ENCODE results near the gene RABGGTA.

RABGGTA gene

DNA sequence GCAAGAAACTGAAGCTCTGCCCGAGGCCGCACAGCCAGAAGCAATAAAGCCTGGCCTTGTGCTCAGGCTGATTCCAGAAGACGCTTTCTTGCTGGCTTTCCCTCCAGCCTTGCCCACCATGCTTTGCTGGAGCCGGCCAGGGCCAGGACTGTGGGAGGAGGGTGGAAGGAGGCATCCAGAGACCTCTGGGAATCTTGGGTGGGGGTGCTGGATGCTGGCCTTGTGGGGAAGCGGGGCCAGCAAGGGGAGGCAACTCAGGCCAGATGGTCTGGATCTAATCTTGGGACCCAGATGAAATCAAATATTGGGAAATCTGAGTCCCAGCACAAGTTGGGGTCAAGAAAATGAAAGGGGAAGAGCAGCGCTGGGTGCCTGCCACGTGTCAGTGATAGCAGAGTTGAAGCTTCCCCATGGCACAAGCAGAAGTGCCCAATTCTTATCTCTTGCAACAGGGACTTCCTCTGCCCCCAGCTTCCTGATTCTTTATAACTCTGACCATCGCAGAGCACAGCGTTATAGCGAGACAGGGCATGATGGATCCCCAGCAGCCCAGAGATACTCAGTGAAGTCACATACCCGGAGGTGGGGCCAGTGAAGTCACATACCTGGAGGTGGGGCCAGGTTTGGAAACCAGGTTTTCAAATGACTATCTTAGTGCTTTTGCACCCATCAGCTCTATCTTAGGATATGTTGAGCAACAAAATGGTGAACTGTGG is 6.4 kb upstream of the RABGGTA start:
- no peak for DNase-seq (ENCODE audit: low spot score)
- Mint-ChIP-seq H3K27me3 (ENCODE audit: low read depth) (no peaks in the 10 kb centered on the region), H3K36me3 (ENCODE audit: low read depth) (peaks cover 3% of the 10 kb centered on the region), H3K4me1 (ENCODE audit: low read depth) (peaks cover 37% of the 10 kb centered on the region), H3K9me3 (no peaks in the 10 kb centered on the region), H3K4me3 (no peak overlapping the region), H3K27ac (peak overlapping the region; percentile 11)

DNA sequence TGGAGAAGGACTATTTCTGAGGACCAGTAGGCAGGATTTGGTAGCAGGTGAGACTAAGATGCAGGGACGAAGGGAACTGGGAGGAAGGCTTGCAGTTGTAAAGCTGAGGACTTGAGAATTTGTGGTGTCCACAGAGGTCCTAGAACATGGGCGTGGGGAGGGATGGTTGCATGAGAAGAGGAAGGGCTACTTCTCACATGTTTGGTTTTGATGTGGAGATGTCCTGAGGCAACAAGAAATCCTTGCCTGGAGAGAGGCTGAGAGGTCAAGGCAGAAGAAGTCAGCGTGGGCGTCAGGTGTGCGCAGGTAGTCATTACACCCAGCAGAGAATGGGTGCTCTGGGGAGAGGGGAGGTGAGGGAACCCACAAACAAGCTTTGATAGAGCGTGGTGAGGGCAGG is 5.7 kb upstream of the RABGGTA start:
- no peaks in the 10 kb centered on the region for H3K9me3 Mint-ChIP-seq
- no peak for DNase-seq (ENCODE audit: low spot score)
- H3K27ac Mint-ChIP-seq, result peak overlapping the region; percentile 49
- no peaks in the 10 kb centered on the region for H3K27me3 Mint-ChIP-seq (ENCODE audit: low read depth)
- no peak overlapping the region for H3K4me3 Mint-ChIP-seq
- H3K36me3 Mint-ChIP-seq (ENCODE audit: low read depth), result peaks cover 3% of the 10 kb centered on the region
- peaks cover 44% of the 10 kb centered on the region for H3K4me1 Mint-ChIP-seq (ENCODE audit: low read depth)

DNA sequence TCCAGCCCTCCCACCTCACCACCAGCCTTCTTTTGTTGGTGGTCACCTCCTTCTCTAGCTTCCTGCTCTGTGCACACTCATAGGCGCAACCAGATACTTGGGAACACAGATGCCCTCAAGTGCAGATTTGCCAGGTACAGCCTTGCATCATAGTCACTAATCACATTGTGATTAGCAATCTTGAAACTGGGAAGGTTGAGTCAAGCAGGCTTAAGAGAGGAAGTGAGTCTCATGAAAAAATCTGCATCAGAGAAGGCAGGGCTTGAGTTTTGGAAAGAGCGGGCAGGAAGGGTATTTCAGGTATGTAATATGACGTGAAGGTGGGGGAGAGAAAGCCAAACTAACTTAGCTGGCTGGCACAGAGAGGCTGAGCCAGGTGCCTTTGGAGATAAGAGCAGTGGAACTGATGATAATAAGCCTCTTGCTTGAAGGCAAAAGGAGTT is 2.7 kb upstream of the RABGGTA start:
- peaks cover 52% of the 10 kb centered on the region for H3K4me1 Mint-ChIP-seq (ENCODE audit: low read depth)
- H3K27ac Mint-ChIP-seq, result peak overlapping the region; percentile 71
- no peaks in the 10 kb centered on the region for H3K27me3 Mint-ChIP-seq (ENCODE audit: low read depth)
- H3K4me3 Mint-ChIP-seq, result peak overlapping the region; percentile 8
- peak; percentile 65 for DNase-seq (ENCODE audit: low spot score)
- no peaks in the 10 kb centered on the region for H3K9me3 Mint-ChIP-seq
- peaks cover 9% of the 10 kb centered on the region for H3K36me3 Mint-ChIP-seq (ENCODE audit: low read depth)

DNA sequence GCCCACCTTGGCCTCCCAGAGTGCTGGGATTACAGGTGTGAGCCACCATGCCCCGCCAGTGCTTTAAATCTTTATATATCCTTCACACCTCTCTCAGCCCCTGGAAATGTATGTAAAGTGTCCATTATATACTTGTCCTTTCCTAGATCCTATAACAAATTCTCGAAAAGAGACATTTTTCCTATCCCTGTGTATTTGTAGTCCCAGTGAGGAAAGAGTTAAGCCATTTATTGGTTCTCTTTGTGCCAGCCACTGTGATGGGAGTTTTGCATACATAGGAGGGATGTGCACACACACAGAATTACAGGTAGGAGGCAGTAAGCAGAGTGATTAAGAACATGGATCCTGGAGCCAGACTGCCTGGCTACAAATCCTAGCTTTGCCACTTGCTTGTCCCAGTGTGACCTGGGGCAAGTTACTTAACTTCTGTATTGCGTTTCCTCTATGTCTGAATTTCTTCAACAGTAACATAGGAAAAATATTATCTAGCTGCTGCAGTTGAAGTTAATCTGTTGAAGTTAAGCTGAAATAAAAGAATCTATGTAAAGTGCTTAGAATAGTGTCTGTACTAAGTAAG is 2.1 kb upstream of the RABGGTA start:
- H3K4me1 Mint-ChIP-seq (ENCODE audit: low read depth), result peaks cover 47% of the 10 kb centered on the region

DNA sequence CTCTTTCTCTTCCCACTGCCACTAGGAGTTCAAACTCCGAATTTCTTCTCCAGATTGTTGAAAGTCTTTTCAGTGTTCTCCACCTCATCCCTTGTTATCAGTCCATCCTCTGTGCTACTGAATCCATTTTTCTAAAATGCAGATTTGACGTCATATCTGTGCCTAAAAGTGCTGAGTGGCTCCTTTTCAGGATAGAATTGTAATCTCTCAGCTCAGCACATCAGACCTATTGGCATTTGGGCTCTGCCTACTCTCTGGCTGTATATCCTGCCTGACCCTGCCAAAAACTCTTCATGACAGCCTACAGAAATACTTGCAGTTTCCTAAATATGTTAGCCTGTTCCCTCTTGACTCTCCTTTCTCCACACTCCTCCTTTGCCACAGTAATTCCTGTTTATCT is 1.1 kb upstream of the RABGGTA start:
- H3K36me3 Mint-ChIP-seq (ENCODE audit: low read depth), result peaks cover 11% of the 10 kb centered on the region
- H3K9me3 Mint-ChIP-seq, result no peaks in the 10 kb centered on the region
- no peaks in the 10 kb centered on the region for H3K27me3 Mint-ChIP-seq (ENCODE audit: low read depth)
- H3K4me3 Mint-ChIP-seq, result peak overlapping the region; percentile 79
- DNase-seq (ENCODE audit: low spot score), result no peak
- H3K4me1 Mint-ChIP-seq (ENCODE audit: low read depth), result peaks cover 43% of the 10 kb centered on the region
- H3K27ac Mint-ChIP-seq, result peak overlapping the region; percentile 88

More for the DNA sequence above, 2.1 kb upstream of the RABGGTA start:
- no peaks in the 10 kb centered on the region for H3K9me3 Mint-ChIP-seq
- peaks cover 14% of the 10 kb centered on the region for H3K36me3 Mint-ChIP-seq (ENCODE audit: low read depth)
- peak overlapping the region; percentile 22 for H3K4me3 Mint-ChIP-seq
- no peaks in the 10 kb centered on the region for H3K27me3 Mint-ChIP-seq (ENCODE audit: low read depth)
- no peak for DNase-seq (ENCODE audit: low spot score)
- no peak overlapping the region for H3K27ac Mint-ChIP-seq

DNA sequence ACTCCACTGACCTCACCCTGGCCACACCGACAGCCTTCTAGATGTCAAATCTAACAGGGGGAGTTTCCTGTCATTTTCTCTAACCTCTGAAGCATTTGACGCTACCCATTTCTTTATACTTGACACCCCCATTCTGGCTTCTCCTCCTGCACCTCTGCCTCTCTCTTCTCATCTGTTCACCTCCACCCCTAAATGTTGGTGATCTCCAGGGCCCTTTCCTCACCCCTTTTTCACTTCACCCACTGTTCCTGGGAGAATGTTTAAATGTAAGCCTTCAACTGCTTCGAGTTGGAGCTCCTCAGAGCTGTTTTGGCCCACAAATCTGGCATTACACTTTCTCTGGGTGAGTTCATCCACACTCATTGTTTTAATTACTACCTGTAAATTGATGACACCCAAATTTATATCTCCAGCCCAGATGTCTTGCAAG is 452 bp upstream of the RABGGTA start:
- Mint-ChIP-seq H3K9me3 (no peaks in the 10 kb centered on the region), H3K4me1 (ENCODE audit: low read depth) (peaks cover 42% of the 10 kb centered on the region), H3K27me3 (ENCODE audit: low read depth) (no peaks in the 10 kb centered on the region)

DNA sequence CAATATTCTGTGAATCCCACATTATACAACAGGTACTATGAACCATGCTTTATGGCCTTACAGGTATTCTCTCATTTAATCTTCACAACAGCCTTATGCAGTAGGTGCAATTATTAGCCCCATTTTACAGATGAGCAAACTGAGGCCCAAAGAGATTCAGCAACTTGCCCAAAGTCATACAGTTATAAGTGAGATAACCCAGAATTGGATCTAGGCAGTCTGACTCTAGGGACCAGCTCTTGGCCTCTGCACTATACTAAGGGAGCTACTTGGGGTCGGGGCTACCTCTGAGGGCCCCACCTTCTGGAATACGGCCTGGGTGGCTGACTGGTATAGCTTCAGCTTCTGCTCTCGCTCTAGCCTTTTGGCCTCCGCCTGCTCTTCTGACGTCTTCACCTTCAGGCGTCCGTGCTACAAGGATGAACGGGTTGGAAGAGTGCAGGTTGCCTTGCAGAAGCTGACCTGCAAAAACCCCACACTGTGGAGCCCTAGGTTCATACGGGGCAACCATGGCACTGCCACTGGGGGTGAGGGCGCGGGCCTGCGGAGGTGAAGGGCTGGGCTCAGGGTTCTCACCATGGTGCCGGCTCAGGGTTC is 762 bp downstream of the RABGGTA start:
- Mint-ChIP-seq H3K27me3 (ENCODE audit: low read depth) (no peaks in the 10 kb centered on the region), H3K27ac (peak overlapping the region; percentile 88), H3K4me1 (ENCODE audit: low read depth) (peaks cover 42% of the 10 kb centered on the region), H3K9me3 (no peaks in the 10 kb centered on the region), H3K4me3 (peak overlapping the region; percentile 93), H3K36me3 (ENCODE audit: low read depth) (peaks cover 24% of the 10 kb centered on the region)
- DNase-seq (ENCODE audit: low spot score), result peak; percentile 11

More for the DNA sequence above, 452 bp upstream of the RABGGTA start:
- Mint-ChIP-seq H3K27ac (peak overlapping the region; percentile 88), H3K36me3 (ENCODE audit: low read depth) (peaks cover 17% of the 10 kb centered on the region), H3K4me3 (peak overlapping the region; percentile 79)
- DNase-seq (ENCODE audit: low spot score), result no peak

DNA sequence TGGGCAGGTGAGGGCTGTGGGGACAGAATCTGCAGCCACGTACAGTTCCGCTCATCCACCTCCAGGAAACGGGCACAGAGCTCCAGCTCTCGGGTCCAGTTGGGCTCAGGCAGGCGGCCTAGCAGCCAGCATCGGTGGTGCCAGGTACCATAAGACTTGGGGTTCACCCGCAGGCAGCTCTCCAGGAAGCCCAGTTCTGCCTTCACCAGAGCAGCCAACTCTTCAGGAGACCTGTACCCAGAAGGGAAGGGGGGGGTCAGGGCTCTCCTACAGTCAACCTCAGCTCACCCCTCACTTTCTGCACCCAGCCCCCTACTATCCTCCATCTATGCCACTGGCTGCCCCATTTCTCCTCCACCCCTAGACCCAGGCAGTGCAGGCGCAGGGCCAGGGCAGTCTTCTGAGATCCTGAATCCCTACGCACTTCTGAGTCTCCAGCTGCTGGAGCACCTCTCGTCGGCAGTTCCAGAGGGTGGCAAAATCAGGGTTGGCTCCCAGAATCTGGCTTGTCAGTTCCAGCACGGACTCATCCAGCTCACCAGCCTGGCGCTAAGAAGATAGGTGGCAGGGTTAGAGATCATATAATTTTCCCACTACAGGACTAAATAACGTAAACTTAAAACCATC is 1.4 kb downstream of the RABGGTA start:
- peaks cover 40% of the 10 kb centered on the region for H3K4me1 Mint-ChIP-seq (ENCODE audit: low read depth)
- DNase-seq (ENCODE audit: low spot score), result no peak
- H3K4me3 Mint-ChIP-seq, result peak overlapping the region; percentile 93
- no peaks in the 10 kb centered on the region for H3K9me3 Mint-ChIP-seq
- H3K27ac Mint-ChIP-seq, result peak overlapping the region; percentile 18
- peaks cover 24% of the 10 kb centered on the region for H3K36me3 Mint-ChIP-seq (ENCODE audit: low read depth)
- H3K27me3 Mint-ChIP-seq (ENCODE audit: low read depth), result no peaks in the 10 kb centered on the region

DNA sequence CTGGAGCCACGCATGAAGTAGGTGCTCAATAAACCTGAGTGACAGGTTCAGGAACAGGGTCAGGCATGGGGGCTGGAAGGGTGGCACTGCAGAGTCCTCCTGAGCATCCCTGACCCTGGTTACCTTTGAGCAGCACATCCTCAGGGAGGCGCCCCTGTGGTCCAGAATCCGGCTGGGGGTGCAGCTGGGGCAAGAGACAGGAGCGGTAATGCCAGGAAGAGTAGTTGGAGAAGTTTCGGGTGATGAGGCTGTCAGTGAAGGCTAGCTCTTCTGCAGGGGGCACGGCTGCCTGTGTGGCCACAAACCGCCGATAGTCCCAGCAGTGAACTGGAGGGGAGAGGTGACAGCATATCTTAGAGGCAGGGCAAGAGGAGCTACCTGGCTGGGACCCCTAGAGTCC is 2.0 kb downstream of the RABGGTA start:
- no peaks in the 10 kb centered on the region for H3K9me3 Mint-ChIP-seq
- no peaks in the 10 kb centered on the region for H3K27me3 Mint-ChIP-seq (ENCODE audit: low read depth)
- no peak overlapping the region for H3K4me3 Mint-ChIP-seq
- H3K4me1 Mint-ChIP-seq (ENCODE audit: low read depth), result peaks cover 39% of the 10 kb centered on the region
- peaks cover 24% of the 10 kb centered on the region for H3K36me3 Mint-ChIP-seq (ENCODE audit: low read depth)
- H3K27ac Mint-ChIP-seq, result no peak overlapping the region
- no peak for DNase-seq (ENCODE audit: low spot score)

DNA sequence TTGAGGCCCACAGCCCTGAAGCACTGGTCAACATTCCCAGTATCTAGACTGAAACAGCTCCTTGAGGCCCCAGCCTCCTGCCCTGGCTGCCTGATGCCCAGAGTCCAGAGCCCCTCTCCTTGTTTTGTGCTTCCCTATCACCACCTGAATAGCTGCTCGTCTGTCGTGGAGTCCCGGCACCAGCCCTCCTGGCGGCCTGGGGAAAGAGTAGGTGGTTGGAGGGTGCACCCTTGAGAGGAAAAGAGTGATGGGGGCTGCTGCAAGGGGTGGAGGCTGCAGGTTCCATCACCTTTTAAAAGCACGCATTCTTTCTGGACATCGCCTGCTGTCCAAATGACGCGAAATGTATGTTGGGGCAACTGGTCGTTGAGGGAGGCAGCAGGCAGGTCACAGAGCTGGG is 3.2 kb downstream of the RABGGTA start:
- Mint-ChIP-seq H3K27ac (no peak overlapping the region), H3K27me3 (ENCODE audit: low read depth) (no peaks in the 10 kb centered on the region), H3K4me1 (ENCODE audit: low read depth) (peaks cover 27% of the 10 kb centered on the region), H3K4me3 (no peak overlapping the region), H3K9me3 (no peaks in the 10 kb centered on the region), H3K36me3 (ENCODE audit: low read depth) (peaks cover 24% of the 10 kb centered on the region)
- DNase-seq (ENCODE audit: low spot score), result no peak

DNA sequence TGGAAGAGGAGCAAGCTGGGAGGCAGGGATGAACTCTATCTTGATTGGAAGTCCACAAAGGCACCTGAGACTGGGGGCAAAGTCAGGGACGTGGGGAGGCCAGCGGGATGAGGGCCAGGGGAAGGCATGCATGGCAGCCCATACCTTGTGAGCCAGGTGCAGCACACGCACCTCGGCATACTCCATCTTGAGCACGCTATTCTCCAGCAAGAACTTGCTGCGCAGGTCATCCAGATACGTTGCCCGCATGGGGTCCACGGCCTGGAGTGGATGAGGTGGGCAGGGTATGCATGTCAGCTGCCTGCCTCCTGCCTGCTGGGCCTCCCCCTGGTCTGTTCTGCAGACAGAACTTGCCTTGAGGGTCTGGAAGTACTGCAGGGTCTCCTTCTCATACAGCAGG is 3.9 kb downstream of the RABGGTA start:
- Mint-ChIP-seq H3K27ac (no peak overlapping the region), H3K36me3 (ENCODE audit: low read depth) (peaks cover 24% of the 10 kb centered on the region), H3K4me3 (no peak overlapping the region), H3K4me1 (ENCODE audit: low read depth) (peaks cover 23% of the 10 kb centered on the region), H3K27me3 (ENCODE audit: low read depth) (no peaks in the 10 kb centered on the region), H3K9me3 (no peaks in the 10 kb centered on the region)
- DNase-seq (ENCODE audit: low spot score), result no peak

DNA sequence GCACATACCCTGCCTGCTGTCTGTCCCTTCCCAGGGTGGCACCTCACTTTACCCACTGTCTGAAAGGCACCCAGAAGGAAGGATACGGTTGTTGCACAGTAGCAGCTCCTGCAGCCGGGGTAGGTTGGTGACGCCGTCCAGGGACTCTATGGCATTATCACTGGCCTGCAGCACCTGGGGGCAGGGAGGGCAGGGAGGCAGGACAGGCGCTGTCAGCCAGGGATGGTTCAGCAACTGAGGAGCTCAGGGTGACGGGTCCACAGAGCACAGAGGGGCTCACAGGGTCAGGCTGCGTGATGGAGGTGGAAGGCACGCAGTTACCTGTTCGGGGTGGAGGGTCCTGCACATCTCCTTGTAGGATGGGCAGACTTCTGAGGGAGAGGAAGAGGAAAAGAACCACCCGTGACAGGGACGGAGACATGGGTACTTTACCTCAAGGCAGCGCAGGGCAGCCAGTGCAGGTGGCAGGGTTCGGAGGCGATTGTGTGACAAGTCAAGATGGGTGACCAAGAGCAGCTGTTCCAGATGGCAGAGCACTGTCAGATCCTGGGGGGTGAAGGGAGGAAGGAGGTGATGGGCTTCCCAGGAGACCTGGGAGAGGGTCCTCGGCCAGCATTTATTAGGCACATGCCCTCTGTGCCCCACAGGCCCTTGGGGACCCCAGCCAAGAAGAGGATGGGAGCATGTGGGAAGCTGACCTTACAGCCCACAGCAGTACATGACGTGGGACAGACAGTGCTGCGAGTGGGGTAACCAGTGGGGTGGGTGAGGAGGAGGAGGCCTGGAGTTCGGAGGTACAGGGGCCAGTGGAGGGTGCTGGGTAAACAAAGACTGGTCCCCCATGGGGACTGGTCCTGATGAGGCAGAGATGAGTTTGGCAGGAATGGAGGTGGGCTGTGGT is 4.8 kb downstream of the RABGGTA start:
- H3K27me3 Mint-ChIP-seq (ENCODE audit: low read depth), result no peaks in the 10 kb centered on the region
- no peak overlapping the region for H3K4me3 Mint-ChIP-seq
- no peaks in the 10 kb centered on the region for H3K9me3 Mint-ChIP-seq
- H3K36me3 Mint-ChIP-seq (ENCODE audit: low read depth), result peaks cover 24% of the 10 kb centered on the region
- H3K4me1 Mint-ChIP-seq (ENCODE audit: low read depth), result peaks cover 14% of the 10 kb centered on the region
- no peak for DNase-seq (ENCODE audit: low spot score)
- H3K27ac Mint-ChIP-seq, result no peak overlapping the region

DNA sequence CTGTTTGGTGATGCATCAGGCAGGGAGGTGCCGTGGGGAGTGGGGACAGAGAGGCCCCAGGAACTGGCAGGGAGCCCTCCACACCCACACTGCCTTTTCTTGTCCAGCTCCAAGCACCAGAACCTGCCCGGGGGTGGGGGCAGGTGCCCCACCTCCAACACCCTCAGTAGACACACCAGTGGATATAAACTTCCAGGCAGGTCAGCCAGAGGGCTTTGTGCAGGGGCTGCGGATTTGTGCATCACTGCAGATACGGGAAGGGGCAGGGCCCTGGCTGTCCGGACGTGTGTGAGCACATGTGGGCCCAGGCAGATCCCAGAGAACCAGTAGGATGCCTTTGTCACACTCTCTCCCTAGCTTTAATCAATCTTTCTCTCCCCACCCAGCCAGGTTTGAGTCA is 7.1 kb downstream of the RABGGTA start:
- Mint-ChIP-seq H3K9me3 (no peaks in the 10 kb centered on the region), H3K4me1 (ENCODE audit: low read depth) (peaks cover 2% of the 10 kb centered on the region), H3K27ac (no peak overlapping the region), H3K27me3 (ENCODE audit: low read depth) (no peaks in the 10 kb centered on the region), H3K36me3 (ENCODE audit: low read depth) (peaks cover 22% of the 10 kb centered on the region), H3K4me3 (no peak overlapping the region)
- DNase-seq (ENCODE audit: low spot score), result no peak

All from T-helper 2 cell treated with Interferon-gamma antibody and Interleukin-4, amounts not matched to agents 5 μg/mL and 100 μg/mL, for 36 hours (primary cell).